IgD-negative memory B cell (primary cell): ENCODE results near the gene PHPT1. TPM values are rescaled to one million over a fixed set of nuclear protein-coding genes. Genes with fewer than 3 reads are reported as not detected.

Source experiments
- H3K27ac Mint-ChIP-seq, 3 donors: one replicate each; pipeline ENCODE4 v1.8.0; 2020 to 2022; ENCODE audit warnings: mild to moderate bottlenecking in 3 of 3, mixed read lengths in 3 of 3, moderate library complexity in 1 of 3
- H3K27me3 Mint-ChIP-seq: one replicate; pipeline ENCODE4 v1.8.0; 2021; ENCODE audit warnings: mixed read lengths
- H3K36me3 Mint-ChIP-seq: one replicate; pipeline ENCODE4 v1.8.0; 2020; ENCODE audit warnings: mild to moderate bottlenecking, mixed read lengths
- H3K4me1 Mint-ChIP-seq, 3 donors: one replicate each; pipeline ENCODE4 v1.8.0; 2020 to 2022; ENCODE audit warnings: mixed read lengths in 3 of 3, mild to moderate bottlenecking in 1 of 3
- H3K4me3 Mint-ChIP-seq, 4 donors: one replicate each; pipeline ENCODE4 v1.8.0; 2020 to 2022; ENCODE audit warnings: mild to moderate bottlenecking in 4 of 4, mixed read lengths in 4 of 4, moderate library complexity in 3 of 4
- H3K9me3 Mint-ChIP-seq, 3 donors: one replicate each; pipeline ENCODE4 v1.8.0; 2020 to 2021; ENCODE audit warnings: mixed read lengths in 3 of 3, mild to moderate bottlenecking in 1 of 3
- polyA plus RNA-seq: library from polyadenylated mRNA; unstranded; fragments of 300-500 nt; fragmentation: Illumina TruSeq; gene quantifications from one replicate; pipeline ENCODE4 v1.2.3, GENCODE V29; 2021

Gene PHPT1
- polyA plus RNA-seq, 1 donor from 2014 or later, result 91.6 TPM

DNA sequence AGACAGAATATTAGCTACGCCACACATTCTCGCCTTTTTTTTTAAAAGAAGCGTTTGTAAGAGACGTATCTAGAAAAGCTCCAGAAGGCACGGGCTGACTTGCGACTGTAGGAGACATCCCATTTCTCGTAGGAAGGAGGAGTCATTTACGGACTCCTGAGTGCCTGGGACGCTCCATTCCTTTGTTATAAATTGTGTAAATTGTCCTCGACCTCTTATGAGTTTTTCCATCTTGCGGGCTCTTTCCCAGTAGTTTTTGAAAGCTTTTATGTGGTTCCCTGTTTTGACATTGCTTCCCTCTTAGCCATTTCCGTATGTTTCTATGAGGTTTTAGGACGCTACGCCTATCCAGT, 40.4 kb upstream of the PHPT1 start:
- H3K4me3 Mint-ChIP-seq, result peak overlapping the region; percentile 77 to 98 (median 90)
- peak overlapping the region in 2 of 3 donors; percentile 80 to 98 for H3K27ac Mint-ChIP-seq
- H3K9me3 Mint-ChIP-seq, result no peaks in the 10 kb centered on the region
- H3K36me3 Mint-ChIP-seq, result peaks cover 1% of the 10 kb centered on the region
- peaks cover 8 to 24% (median 23%) of the 10 kb centered on the region in 3 donors for H3K4me1 Mint-ChIP-seq
- no peaks in the 10 kb centered on the region for H3K27me3 Mint-ChIP-seq

DNA sequence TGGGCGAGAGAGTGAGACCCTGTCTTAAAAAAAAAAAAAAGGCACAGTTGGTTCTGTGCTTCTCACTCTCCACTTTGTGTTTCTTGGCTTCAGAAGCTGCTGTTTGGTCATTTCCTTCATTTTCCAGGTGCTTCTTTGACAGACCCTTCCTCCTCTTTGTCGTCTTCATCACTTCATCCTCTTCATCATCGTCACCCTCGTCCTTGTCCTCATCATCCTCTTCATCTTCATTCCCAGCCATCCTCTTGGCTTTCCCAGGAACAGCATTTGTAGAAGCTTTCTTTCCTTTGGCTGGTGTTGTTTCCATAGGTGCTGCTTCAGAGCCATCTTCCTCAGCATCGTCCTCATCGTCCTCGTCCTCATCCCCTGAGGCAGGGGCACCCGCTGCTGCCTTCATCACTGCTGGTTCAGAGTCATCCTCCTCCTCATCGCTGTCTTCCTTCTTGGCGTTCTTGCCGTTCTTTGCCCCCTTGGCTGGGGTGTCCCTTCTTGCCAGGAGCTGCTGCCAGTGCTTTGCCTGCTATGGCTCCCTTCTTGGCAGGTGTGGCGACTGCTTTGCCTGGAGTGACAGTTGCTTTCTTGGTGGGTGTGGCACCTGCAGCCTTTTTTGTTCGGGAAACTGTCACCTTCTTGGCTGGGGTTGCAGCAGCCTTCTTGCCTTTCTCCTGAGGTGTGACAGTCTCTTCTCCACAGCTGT, 34.3 kb upstream of the PHPT1 start:
- H3K27ac Mint-ChIP-seq, result peak overlapping the region in 1 of 3 donors; percentile 47
- peaks cover 7 to 22% (median 12%) of the 10 kb centered on the region in 3 donors for H3K4me1 Mint-ChIP-seq
- H3K4me3 Mint-ChIP-seq, result no peak overlapping the region
- H3K9me3 Mint-ChIP-seq, result no peaks in the 10 kb centered on the region
- no peaks in the 10 kb centered on the region for H3K36me3 Mint-ChIP-seq
- H3K27me3 Mint-ChIP-seq, result no peaks in the 10 kb centered on the region

DNA sequence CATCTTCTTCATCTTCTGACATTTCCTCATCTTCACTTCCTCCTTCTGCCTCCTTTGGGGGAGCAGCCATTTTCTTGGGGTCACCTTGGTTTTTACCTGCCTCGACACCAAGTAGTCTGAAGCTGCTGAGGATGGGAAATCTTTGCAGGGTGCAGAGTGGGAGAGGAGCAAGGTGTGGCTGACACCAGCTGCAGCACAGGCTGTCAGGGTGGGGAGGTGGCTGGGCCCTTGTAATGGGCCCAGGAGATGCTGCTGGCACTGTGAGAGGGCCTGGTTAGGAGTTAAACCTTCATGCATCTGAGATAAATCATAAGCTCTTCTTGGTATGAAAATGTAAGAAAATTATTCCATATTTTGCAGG, 33.8 kb upstream of the PHPT1 start:
- H3K27ac Mint-ChIP-seq, result peak overlapping the region in 2 of 3 donors; percentile 47 to 82
- no peaks in the 10 kb centered on the region for H3K9me3 Mint-ChIP-seq
- no peak overlapping the region for H3K4me3 Mint-ChIP-seq
- peaks cover 7 to 19% (median 10%) of the 10 kb centered on the region in 3 donors for H3K4me1 Mint-ChIP-seq
- H3K27me3 Mint-ChIP-seq, result no peaks in the 10 kb centered on the region
- no peaks in the 10 kb centered on the region for H3K36me3 Mint-ChIP-seq

DNA sequence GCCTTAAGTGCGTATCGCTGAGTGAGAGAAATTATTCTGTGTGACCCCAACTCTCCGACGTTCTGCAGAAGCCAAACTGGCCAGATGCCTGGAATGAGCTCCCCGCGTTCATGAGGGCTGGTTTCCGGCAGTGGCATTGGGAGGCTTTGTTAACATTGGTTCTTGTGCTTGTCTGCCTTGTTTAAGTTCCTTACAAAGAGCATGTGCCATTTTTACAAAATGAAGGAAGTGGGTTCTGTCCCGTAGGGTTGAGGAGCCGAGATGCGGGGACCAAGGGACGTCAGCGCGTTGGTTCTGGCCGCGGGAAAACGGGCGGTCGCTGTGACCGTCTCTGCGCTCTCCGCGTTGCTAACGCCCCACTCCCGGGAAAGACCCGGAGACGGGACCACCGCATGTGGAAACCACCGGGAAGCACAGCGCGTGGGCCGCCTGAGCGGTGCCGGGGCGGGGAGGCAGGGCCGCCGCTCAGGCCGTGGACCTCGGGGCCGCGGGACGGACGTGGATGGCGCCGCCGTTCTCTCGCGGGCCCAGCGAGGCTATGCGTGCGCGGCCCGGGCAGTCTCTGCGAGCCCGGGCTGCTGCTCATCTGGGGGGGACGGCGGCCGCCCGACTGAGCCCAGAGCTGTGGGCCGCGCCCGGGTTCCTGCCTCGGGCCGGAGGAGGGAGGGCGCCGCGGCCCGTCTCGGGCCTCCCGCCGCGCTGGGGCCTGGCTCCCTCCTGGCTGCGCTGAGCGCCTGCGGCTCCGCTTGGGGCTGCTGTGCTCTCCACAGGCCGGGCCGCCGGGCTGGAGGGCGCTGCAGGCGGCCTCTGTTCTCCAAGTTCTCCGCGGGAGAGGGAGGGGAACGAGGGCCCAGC, 28.0 kb upstream of the PHPT1 start:
- Mint-ChIP-seq H3K9me3 (no peaks in the 10 kb centered on the region), H3K27ac (peak overlapping the region in 1 of 3 donors; percentile 39), H3K4me1 (peaks cover 0 to 4% (median 0%) of the 10 kb centered on the region in 3 donors), H3K36me3 (no peaks in the 10 kb centered on the region), H3K4me3 (no peak overlapping the region), H3K27me3 (no peaks in the 10 kb centered on the region)

DNA sequence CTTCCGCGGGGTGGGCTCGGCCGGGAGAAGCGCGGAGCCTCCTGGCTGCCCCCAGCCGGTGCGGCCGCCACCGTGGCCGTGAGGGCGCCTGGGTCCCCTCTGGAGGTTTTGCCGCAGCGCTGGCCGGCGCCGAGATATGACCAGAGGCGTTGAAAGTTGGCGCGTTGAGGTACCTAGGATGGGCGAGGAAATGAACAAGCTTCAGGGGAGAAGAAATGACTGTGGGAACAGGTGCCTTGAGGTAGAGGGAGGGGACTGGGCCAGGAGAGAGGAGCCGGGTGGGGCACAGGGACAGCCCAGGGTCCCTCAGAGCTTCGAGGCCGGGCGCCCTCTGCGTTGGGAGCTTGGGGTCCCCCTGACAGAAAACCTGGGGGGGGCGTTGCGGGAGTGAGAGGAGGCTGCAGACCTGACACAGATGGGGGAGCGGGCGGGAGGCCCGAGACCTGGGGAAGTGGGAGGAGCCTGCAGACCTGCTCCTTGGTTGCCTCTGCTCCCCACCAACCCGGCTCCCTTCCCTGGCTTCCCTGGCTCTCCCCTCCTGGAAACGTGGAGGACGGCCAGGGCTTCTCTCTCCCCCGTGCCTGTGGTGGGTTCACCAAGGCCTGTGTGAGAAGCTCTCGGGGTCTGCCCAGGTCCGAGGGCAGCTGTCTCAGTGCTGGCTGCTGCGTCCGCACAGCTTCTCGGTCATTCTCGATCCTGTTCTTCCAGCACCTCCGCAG, 27.2 kb upstream of the PHPT1 start:
- peaks cover 0 to 4% (median 0%) of the 10 kb centered on the region in 3 donors for H3K4me1 Mint-ChIP-seq
- H3K27ac Mint-ChIP-seq, result no peak overlapping the region
- no peaks in the 10 kb centered on the region for H3K36me3 Mint-ChIP-seq
- H3K9me3 Mint-ChIP-seq, result no peaks in the 10 kb centered on the region
- H3K27me3 Mint-ChIP-seq, result no peaks in the 10 kb centered on the region
- peak overlapping the region in 1 of 4 donors; percentile 27 for H3K4me3 Mint-ChIP-seq

DNA sequence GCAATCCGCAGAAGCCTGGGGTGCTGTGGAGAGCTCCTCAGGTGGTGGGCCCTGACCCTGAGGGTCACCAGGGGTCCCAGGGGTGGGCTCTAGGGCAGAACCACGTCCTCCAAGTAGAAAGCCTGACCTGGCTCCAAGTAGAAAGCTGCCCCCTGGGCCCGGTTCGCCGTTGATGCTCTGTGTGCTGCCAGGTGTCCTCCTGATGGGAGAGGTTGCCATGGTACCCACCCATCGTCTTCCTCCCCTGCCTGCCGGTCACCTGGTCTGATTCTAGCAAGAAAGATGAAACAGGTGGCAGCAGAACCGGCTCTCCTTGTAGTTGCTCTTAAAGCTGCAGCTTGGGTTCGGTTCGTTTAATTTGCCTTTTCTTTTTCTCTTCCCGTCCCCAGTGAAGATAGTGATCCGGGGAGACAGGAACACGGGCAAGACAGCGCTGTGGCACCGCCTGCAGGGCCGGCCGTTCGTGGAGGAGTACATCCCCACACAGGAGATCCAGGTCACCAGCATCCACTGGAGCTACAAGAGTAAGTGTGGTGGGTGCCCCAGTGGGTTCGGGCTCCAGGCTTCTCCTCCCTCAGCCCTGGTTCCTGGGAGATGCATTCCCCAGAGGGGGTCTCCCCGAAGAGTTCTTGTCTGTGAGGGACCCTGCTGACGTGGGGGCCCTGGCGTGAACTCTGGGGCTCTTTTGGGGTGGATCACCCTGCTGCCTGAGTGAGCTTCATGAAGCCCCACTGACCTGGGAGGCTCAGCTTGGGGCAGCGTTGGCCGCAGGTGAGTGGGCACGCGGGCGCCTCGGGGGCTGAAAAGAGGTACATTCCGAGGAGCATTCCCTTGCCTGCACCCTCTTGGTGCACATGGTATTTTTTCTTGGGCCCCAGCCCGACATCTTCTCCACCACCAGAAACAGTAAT, 25.8 kb upstream of the PHPT1 start:
- Mint-ChIP-seq H3K36me3 (no peaks in the 10 kb centered on the region), H3K4me3 (no peak overlapping the region)

DNA sequence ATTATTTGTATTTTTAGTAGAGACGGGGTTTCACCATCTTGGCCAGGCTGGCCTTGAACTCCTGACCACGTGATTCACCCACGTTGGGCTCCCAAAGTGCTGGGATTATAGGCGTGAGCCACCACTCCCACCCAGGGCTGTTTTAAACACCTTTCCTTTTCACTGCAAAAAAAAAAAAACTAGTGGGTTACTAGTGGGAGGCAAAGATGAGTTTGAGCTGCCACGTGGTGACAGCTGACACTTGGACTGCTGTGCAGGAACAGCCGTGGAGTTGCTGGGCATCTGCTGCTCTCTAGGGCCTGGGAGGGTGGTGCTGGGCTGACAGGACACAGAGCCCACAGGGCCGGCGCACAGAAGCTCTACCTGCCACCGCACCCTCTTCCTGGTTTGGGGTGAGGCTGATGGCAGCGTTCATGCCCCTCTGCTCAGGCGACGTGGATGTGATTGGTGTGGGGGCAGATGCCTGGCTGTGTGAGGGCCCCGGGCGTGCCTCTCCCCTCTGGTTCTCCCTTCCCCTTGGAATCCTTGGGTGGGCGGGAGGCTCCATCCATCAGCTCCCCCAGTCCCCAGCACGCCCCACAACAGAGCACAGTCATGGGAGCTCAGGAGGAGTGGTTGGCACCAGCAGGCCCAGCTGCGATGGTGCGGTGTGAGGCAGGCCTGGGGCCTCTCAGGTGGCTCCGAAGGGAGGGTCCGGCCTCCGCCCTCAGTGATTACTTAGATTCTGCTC, 24.5 kb upstream of the PHPT1 start:
- Mint-ChIP-seq H3K27me3 (no peaks in the 10 kb centered on the region), H3K4me1 (peaks cover 0 to 2% (median 0%) of the 10 kb centered on the region in 3 donors), H3K9me3 (no peaks in the 10 kb centered on the region), H3K4me3 (no peak overlapping the region), H3K36me3 (no peaks in the 10 kb centered on the region), H3K27ac (no peak overlapping the region)

More for the DNA sequence above, 25.8 kb upstream of the PHPT1 start:
- H3K27ac Mint-ChIP-seq, result no peak overlapping the region
- H3K27me3 Mint-ChIP-seq, result no peaks in the 10 kb centered on the region
- peaks cover 0 to 4% (median 0%) of the 10 kb centered on the region in 3 donors for H3K4me1 Mint-ChIP-seq
- no peaks in the 10 kb centered on the region for H3K9me3 Mint-ChIP-seq

DNA sequence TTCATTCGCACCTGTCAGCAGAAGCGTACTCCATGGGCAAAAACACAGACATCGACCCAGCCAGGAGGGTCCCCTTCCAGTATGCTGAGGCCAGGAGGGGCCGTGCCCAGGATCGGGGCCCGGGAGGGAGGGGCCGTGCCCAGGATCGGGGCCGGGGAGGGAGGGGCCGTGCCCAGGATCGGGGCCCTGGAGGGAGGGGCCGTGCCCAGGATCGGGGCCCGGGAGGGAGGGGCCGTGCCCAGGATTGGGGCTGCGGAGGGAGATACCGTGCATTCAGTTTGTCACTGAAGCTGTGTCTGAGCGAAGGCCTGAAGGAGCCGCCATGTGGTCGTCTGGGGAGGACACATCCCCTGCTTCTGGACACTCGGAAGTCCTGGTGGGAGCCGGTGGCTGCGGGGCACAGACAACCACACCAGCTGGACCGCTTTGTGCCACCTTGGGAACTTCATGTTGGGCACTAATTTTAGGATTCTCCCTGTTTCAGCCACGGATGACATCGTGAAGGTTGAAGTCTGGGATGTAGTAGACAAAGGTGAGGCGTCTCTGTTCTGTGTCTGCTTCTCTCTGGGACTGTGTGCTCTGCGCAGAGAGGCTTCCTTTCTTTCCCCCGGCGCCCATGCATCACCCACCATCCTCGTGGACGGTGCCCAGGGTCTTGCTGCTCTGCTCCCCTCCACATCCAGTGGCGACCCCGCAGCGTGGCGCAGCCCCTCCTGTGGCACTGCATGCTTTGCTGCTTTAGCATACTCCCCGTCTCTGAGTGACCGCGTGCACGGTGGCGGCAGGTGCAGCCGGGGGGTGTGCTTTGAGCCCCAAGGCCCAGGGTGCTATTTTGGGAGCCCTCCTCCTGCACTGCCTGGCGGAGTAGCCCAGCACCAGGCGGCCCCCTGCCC, 23.7 kb upstream of the PHPT1 start:
- Mint-ChIP-seq H3K4me3 (no peak overlapping the region), H3K9me3 (no peaks in the 10 kb centered on the region), H3K4me1 (peaks cover 0 to 2% (median 0%) of the 10 kb centered on the region in 3 donors), H3K27ac (no peak overlapping the region), H3K36me3 (no peaks in the 10 kb centered on the region), H3K27me3 (no peaks in the 10 kb centered on the region)

DNA sequence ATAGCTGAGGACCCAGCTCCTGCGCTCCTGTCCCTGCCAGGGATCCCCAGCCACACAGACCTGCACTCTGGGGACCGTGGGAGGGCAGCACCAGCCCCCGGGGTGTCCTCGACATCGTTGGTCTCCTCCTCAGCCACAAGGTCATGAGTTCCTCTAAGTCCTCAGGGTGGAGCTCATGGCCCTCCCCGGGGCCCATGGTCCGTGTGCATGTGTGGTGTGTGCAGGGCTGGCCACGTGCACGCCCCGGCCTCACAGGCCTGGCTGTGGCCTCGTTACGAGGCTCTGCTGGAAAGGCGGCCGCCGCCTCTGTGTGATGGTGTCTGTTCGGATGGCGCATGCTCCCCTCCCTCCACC, 23.0 kb upstream of the PHPT1 start:
- Mint-ChIP-seq H3K4me1 (no peaks in the 10 kb centered on the region), H3K27me3 (no peaks in the 10 kb centered on the region), H3K4me3 (no peak overlapping the region), H3K9me3 (no peaks in the 10 kb centered on the region), H3K27ac (no peak overlapping the region), H3K36me3 (no peaks in the 10 kb centered on the region)

DNA sequence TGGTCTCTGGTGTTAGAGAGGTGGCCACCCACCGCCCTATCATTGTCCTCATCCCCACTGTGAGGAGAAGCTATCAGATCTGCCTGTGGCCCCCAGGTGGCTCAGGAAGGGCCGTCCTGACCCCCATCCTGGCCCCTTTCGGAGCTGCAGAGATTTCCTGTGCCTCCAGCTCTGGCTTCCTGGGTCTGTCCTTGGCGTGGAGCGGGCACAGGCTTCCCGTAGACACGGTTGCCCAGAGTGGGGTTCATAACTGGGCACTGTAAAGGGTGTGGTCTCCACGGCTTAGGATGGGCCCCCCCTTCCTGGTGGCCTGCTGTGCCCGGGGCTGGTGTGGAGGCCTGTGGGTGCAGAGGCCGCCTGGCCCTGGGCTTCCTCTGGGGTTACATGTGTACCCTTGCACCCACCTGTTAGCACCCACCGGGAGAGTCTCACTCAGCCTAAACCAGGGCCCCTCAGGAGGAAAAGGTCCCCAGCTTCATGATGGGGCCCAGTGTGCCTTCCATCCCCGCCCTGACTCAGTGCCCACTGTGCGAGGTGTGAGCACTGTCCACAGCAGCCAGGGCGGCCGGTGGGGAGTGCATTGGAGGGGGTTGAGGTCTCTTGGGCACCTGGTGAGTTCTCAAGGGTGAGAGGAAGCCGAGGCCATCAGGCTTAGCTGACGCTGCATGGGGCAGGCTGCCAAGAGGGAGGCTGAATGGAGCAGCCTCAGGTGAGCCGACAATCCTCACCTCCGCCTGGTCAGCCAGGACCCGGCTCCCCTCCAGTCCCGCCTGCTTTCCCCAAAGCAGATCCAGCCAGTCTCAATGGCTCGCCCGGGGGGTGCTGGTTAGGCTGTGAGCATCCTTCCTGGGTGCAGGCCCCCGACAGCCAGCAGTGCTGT, 22.3 kb upstream of the PHPT1 start:
- H3K4me3 Mint-ChIP-seq, result no peak overlapping the region
- no peak overlapping the region for H3K27ac Mint-ChIP-seq
- no peaks in the 10 kb centered on the region for H3K9me3 Mint-ChIP-seq
- H3K27me3 Mint-ChIP-seq, result no peaks in the 10 kb centered on the region
- H3K36me3 Mint-ChIP-seq, result no peaks in the 10 kb centered on the region
- H3K4me1 Mint-ChIP-seq, result no peaks in the 10 kb centered on the region

DNA sequence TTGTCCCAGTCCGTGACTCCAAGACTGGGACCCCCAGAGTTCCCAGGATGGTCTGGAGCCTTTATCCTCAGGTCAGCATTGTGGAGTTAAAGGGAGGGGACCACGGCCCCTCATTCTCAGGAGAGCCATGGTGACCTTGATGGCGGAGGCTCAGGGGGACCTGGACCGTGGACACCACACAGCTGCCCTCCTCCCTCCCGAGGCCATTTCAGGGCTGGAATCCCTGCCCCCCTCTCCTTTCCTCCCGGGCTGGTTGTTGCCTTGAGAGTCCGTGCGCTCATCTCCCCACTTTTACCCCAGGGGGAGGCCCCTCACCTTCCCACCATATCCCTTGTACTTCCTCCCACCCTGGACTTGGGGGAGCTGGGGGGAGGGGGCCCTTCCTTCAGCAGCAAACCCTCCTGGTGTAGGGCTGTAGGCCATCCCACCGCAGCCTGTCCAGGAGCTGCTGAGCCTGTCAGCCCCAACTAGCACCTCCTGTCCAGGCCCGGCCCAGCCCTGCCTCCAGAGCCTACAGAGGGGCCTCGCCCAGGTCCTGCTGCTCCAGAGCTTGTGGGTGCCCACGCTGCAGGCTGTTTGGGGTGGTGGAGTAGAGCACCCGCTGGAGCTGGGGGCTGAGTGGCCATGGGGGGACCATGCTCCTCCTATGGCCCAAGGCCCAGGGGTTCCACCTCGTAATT, 21.3 kb upstream of the PHPT1 start:
- no peaks in the 10 kb centered on the region for H3K27me3 Mint-ChIP-seq
- no peaks in the 10 kb centered on the region for H3K36me3 Mint-ChIP-seq
- no peak overlapping the region for H3K27ac Mint-ChIP-seq
- no peaks in the 10 kb centered on the region for H3K9me3 Mint-ChIP-seq
- peak overlapping the region in 1 of 4 donors; percentile 74 for H3K4me3 Mint-ChIP-seq
- no peaks in the 10 kb centered on the region for H3K4me1 Mint-ChIP-seq

DNA sequence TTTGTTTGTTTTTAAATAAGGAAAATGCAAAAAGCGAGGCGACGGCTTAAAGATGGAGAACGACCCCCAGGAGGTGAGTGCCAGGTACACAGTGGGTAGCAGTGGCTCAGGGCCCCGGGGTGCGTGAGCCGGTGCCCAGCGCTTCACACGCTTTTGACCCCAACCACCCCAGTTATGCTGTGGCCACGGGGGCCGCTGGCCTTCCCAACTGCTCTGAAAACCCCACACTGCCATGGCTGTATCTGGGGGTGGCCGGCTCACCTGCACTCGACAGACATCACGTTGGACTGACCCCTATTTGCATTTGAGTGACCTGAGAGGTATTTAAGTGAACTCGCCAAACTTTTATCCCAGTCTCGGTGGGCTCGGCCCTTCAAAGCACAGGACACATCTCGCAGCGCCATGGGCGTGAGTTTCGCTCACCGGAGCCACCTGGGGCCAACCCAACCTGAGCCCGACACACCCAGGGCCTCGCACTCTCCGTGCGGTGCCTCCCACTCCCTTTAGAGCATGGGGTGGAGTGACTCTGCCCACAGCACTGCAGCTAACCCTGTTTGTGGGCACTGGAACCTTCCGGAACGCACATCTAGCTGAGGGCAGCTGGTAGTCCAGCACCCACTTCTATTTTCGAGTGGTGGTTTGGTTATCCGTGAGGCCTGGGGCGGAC, 20.6 kb upstream of the PHPT1 start:
- H3K27ac Mint-ChIP-seq, result no peak overlapping the region
- H3K4me3 Mint-ChIP-seq, result no peak overlapping the region
- H3K4me1 Mint-ChIP-seq, result no peaks in the 10 kb centered on the region
- no peaks in the 10 kb centered on the region for H3K27me3 Mint-ChIP-seq
- no peaks in the 10 kb centered on the region for H3K9me3 Mint-ChIP-seq
- no peaks in the 10 kb centered on the region for H3K36me3 Mint-ChIP-seq
